AG08396 (cell line): ENCODE measurements around the gene CEP41.

Source experiments
- DNase-seq: peaks from one replicate; pipeline ENCODE4 v3.0.0; 2012; ENCODE audit warnings: low spot score, mixed read lengths

CEP41 gene

DNA sequence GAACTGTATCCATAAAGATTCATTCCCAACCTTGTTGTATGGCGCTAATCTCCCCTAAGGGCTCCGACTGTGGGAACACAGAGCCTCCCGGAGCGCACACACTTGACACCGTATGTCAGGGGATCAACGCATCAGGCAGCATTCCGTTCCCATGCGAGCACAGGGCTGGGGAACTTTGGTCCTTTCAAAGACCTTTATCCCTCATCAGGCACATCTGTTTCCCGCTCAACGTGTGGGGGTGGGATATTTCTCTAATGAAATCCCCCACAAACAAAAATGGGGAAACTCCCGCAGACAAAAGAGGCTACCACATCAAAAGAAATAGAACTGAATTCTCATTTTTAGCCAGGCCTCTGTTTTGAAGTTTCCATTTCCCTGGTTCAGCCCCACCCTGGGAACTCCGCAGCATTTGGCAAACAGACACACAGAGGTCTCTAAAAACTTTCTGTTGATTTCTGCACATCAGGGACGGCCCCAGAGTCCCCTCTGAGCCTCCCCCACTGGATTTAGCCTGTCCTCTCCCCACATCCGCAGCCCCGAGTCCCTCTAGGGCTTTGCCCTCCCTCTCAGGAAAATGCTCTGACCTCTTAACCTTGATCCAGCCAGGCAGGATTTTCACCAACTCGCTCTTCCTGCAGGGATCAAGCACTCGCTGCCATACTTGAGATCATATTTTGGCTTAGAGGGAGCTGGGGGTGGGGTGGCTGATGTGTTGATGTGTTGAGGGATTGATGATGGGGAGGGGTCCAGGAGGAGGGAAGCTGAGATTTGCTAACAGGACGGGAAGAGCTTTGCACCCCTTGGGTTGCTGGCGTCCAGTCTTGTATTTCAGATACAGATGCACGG, 89.6 kb downstream of the CEP41 start:
- no peak for DNase-seq

DNA sequence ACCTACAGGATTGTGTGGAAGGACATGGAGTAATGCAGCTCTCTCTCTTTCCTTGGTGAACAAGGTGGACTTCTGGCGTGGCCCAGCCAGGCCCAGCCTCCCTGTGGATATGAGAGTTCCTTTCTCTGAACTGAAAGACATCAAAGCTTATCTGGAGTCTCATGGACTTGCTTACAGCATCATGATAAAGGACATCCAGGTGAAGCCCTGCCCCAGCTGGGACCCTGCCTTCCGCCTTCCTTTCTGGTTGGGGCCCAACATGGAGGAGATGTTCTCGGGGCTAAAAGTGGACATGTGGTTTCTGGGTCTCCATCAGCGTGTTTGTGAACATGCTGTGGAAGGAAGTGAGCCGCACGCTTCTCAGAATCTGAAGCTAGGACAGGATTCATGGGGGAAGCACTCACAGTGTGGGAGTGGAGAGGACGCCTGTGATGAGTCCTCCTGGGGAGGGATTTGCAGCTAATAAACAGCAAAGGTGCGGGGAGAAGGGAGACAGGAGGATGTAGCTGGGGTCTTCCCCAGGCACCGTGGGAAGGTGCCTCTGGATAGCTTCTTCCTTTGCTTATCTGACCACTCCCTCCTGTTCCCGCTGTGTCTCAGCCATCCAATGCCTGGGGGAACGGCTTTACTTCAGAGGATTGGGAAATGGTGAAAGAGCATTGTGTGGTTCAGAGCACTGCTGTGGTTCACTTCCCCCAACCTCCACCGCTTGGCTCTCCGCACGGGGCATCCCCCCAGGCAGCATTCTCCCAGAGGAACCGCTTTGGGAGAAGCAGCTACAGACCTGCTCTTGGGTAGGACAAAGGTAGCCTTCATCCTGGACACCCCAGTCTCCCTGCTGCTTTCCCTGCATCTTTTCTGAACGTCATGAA, 90.7 kb downstream of the CEP41 start:
- DNase-seq, result no peak

DNA sequence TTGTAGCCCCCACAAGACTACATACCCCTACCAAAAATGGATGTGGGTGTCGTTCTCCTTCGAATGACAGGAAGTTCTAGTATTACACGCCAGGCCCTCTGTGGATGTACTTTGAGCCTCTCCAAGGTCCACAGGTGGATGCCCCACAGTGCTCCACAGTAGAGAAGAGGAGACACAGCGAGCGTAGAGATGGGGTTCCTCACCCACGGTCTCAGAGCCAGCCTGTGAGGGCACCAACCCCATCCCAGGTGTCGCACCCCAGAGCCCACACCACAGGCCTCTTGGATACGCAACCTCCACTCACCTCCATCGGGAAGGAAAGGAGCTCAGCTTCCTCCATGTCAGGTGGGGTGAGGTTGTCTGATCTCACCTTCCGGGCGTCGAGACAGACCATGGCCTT, 93.9 kb downstream of the CEP41 start:
- no peak for DNase-seq

DNA sequence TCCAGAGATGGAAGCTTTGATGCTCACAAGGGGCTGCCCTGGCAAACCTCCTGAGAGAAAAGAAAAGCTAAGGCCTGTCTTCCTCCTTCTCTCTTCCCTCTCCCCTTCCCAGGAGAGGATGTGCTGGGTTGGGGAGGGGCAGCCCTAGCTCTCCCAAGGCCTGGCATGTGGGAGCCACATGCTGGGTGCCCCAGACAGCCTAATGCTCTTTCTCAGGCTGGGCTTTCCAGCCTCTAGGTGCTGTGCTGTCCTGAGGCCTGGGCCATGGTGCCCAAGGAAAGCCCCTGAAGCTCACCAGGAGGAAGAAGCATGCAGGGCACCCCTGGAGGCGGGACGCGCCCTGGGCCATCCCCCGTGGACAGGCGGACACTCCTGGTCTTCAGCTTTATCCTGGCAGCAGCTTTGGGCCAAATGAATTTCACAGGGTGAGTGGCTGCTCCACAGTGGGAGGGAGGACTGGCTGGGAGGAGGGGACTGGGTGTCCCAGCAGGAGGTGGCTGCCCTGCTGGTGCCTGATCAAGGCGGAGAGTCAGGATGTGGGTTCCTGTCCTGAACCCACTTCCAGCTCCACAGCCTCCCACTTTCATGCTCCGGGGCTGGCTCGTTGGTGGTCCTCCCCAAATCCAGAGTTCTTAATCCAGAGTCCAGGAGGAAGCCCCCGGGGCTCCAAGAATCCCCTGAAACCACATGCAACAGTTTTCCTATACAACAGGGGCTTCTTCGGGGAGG, 94.5 kb downstream of the CEP41 start:
- no peak for DNase-seq

DNA sequence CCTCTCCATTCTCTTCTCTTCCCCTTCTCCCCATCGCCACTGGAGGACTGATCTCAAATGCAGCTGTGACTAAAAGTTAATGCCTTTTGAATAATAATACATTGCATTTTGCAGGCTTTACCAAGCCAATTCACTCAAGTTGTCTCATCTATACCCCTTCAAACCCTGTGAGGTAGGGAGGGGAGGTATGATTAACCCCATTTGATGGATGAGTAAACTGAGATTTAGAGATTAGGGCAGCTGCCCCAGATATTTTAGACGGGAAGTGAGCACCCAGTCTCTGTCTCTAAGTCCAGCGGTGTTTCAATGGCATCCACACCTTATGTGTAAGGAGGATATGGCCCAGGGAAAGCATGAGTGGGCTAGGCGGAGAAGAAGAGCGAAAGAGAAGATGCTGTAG, 95.1 kb downstream of the CEP41 start:
- DNase-seq, result no peak

DNA sequence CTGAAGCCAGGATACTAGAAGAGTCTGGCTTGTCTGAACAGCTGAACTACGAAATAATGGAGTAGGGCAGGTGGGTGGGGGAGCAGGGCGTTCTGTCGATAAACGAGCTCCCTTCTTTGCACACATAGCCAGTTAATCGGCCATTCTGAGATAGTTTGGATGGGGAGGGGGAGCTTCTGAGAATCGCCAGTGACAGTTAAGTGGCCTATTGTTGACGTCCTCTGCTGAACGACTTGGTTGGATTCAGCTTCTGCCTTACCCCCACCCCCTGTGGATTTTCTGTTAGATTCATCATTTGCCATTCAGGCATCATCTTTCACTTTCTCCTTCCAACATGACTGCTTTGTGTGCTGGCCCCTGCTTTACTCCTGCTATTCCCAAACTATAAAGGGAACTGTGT, 95.7 kb downstream of the CEP41 start:
- no peak for DNase-seq

DNA sequence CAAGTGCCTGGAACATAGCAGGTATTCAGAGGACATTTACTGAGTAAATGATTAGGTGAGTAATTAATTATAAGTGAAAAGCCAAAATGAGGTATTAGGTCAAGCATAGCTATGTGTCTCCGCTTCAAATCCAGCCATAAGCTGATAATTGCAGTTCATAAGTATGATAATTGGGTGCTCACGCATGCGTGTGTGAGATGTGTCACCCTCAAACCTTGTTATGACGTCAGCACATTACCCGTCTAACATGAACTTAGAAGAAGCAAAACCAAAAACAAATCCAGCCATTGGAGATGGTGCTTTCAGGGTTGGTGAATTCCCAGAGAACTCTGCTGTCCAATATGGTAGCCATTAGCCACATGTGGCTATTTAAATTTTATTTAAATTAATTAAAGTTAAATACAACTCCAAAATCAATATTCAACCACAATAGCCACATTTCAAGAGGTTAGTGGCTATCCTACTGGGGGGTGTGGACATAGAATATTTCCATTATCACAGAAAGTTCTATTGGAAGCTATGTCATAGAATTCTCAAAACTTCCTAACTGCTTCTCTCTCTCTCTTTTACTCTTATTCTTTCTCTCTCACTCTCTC, 96.4 kb downstream of the CEP41 start, which contains the start of gene CPA5:
Gene CPA5 (plus strand): TSS at position 546 of the 596 bp plus-strand sequence. CDS start 1,670 bp downstream, outside the sequence.
- DNase-seq, result no peak
